K562 (cell line): Measurements from ENCODE around the gene IPO7. TPM values are rescaled to one million over a fixed set of nuclear protein-coding genes. Genes with fewer than 3 reads are reported as not detected.

Source experiments
- AFF1 ChIP-seq, 2 experiments: fragments of 450-650 bp; IDR thresholded peaks; 2 replicates each; pipeline ENCODE4 v1.6.1; 2018; ENCODE audit warnings: mild to moderate bottlenecking in 2 of 2, low read depth in 1 of 2; ENCODE audit not compliant: partially characterized antibody in 2 of 2
- CAMTA2 ChIP-seq: fragments of 250-450 bp; sonication (Bioruptor Pico); conservative IDR thresholded peaks from 2 replicates; pipeline ENCODE4 v1.5.1; 2022
- JUND ChIP-seq, 2 experiments: IDR thresholded peaks; 2 replicates in 1 of 2; 3 replicates in 1 of 2; pipeline ENCODE4 v1.6.1; 2011; ENCODE audit warnings: borderline replicate concordance in 2 of 2, low read depth in 2 of 2, low read length in 2 of 2, improper control_type of control experiment in 1 of 2, missing biosample characterization in 1 of 2, missing genetic modification characterization in 1 of 2, missing genetic modification reagents in 1 of 2
- MAZ ChIP-seq, 2 experiments: fragments of 450-650 bp in 1 of 2; sonication (generic) in 1 of 2; formaldehyde crosslinking; IDR thresholded peaks in 1 of 2; conservative IDR thresholded peaks in 1 of 2; 2 replicates each; pipeline versions ENCODE4 v1.4.0 to v1.5.0; 2020; ENCODE audit warnings: mild to moderate bottlenecking in 1 of 2, missing genetic modification reagents in 1 of 2
- MCM2 ChIP-seq: fragments of 450-650 bp; IDR thresholded peaks from 2 replicates; pipeline ENCODE4 v1.6.1; 2017; ENCODE audit warnings: low read depth, mild to moderate bottlenecking
- MCM3 ChIP-seq: fragments of 450-650 bp; IDR thresholded peaks from 2 replicates; pipeline ENCODE4 v1.6.1; 2016
- MEIS2 ChIP-seq: fragments of 450-650 bp; IDR thresholded peaks from 2 replicates; pipeline ENCODE4 v1.6.1; 2014; ENCODE audit warnings: mild to moderate bottlenecking; ENCODE audit not compliant: partially characterized antibody
- MYNN ChIP-seq, 2 experiments: sonication (generic); formaldehyde crosslinking in 1 of 2; IDR thresholded peaks; 2 replicates each; pipeline versions ENCODE4 v1.5.0 to v1.6.1; 2016 to 2020; ENCODE audit warnings: antibody characterized with exemption in 1 of 2, missing genetic modification reagents in 1 of 2
- NELFE ChIP-seq: IDR thresholded peaks from 2 replicates; pipeline ENCODE4 v1.6.1; 2011; ENCODE audit warnings: mild to moderate bottlenecking; ENCODE audit not compliant: insufficient read depth, insufficient read length
- NFATC3 ChIP-seq: fragments of 450-650 bp; IDR thresholded peaks from 2 replicates; pipeline ENCODE4 v1.6.1; 2017; ENCODE audit warnings: mild to moderate bottlenecking
- RAD51 ChIP-seq: fragments of 450-650 bp; IDR thresholded peaks from 2 replicates; pipeline ENCODE4 v1.7.1; 2016; ENCODE audit warnings: low read depth, mild to moderate bottlenecking, borderline replicate concordance
- RBFOX2 ChIP-seq: fragments of 200-400 bp; formaldehyde crosslinking; IDR thresholded peaks from 2 replicates; pipeline ENCODE4 v1.6.1; 2017; ENCODE audit warnings: low read depth, mild to moderate bottlenecking, low read length, moderate library complexity
- SMC3 ChIP-seq: conservative IDR thresholded peaks from 2 replicates; pipeline ENCODE4 v1.6.1; 2011; ENCODE audit warnings: low read depth, low read length, improper control_type of control experiment; ENCODE audit not compliant: insufficient read depth
- SNRNP70 ChIP-seq: fragments of 200-400 bp; formaldehyde crosslinking; optimal IDR thresholded peaks from 2 replicates; pipeline ENCODE3; 2017; ENCODE audit warnings: low read depth, low read length
- TAF7 ChIP-seq: fragments of 450-650 bp; IDR thresholded peaks from 2 replicates; pipeline ENCODE4 v1.6.1; 2016; ENCODE audit warnings: missing genetic modification characterization, missing compliant biosample characterization
- ZC3H11A ChIP-seq: IDR thresholded peaks from 2 replicates; pipeline ENCODE4 v1.6.1; 2012; ENCODE audit warnings: low read depth, low read length, improper control_type of control experiment
- ZKSCAN1 ChIP-seq: fragments of 150-350 bp; IDR thresholded peaks from 2 replicates; pipeline ENCODE4 v1.6.1; 2016; ENCODE audit warnings: low read depth, low read length
- polyA plus RNA-seq, 8 experiments: library from polyadenylated mRNA; depleted of rRNA in 4 of 8; stranded (reverse) in 5 of 8; unstranded in 3 of 8; fragments of >200 nt; fragmentation: Nextera tagmentation in 2 of 8; fragmentation: Illumina TruSeq in 1 of 8; extraction: Ambion mirVana in 2 of 8; extraction: Trizol in 1 of 8; gene quantifications; 2 replicates each; pipeline versions ENCODE4 v1.2.1 to v1.2.3, GENCODE V29; 2011 to 2014; ENCODE audit warnings: inconsistent platforms in 1 of 8, missing spikeins in 1 of 8
- total RNA-seq, 7 experiments: library from RNA; depleted of rRNA in 6 of 7; stranded (reverse); fragments of >200 nt in 6 of 7; fragmentation: Illumina TruSeq in 2 of 7; extraction: Trizol in 2 of 7; gene quantifications; 2 replicates each; pipeline versions ENCODE4 v1.2.1 to v1.2.3, GENCODE V29; 2011 to 2021; ENCODE audit warnings: low replicate concordance in 1 of 7
- TF ChIP-seq, protein P1 (sequence below): sonication (generic); formaldehyde crosslinking; IDR thresholded peaks from 2 replicates; pipeline ENCODE4 v1.8.1; 2023; ENCODE audit warnings: mild to moderate bottlenecking, missing genetic modification reagents
- TF ChIP-seq, protein P2 (sequence below), 2 experiments: fragments of 450-650 bp in 1 of 2; sonication (generic) in 1 of 2; formaldehyde crosslinking in 1 of 2; IDR thresholded peaks in 1 of 2; conservative IDR thresholded peaks in 1 of 2; 2 replicates each; pipeline versions ENCODE4 v1.6.1 to v1.8.1; 2016 to 2023; ENCODE audit warnings: mild to moderate bottlenecking in 2 of 2, moderate library complexity in 2 of 2, inconsistent platforms in 1 of 2, missing genetic modification reagents in 1 of 2

Gene IPO7
- total and polyA plus RNA-seq, 9 of the 15 experiments (the other 6 are each of a cell fraction or from before 2014, with no cell fraction given): 23.6 to 138 (median 110) TPM

GRCh38 chr11:9460322-9461062 is 76.0 kb downstream of the IPO7 start, which contains the start of gene ZNF143 (continued):
- TF ChIP-seq AFF1 (IDR thresholded peaks at IDR 0.05; ENCODE audit: low read depth in 1 of 2, partially characterized antibody in 2 of 2): peak; percentile 74 to 93
- no peak for TF ChIP-seq RAD51
- TF ChIP-seq MAZ (CRISPR knock-in tag; conservative IDR thresholded peaks at IDR 0.05 in 1 of 2, IDR thresholded peaks at IDR 0.05 in 1 of 2): peak; percentile 89 to 97
- TF ChIP-seq MCM3: no peak
- no peak for TF ChIP-seq SMC3
- TF ChIP-seq NFATC3: 0 out of 2 replicates have a peak, but pooled peaks have one; percentile 25
- TF ChIP-seq JUND (IDR thresholded peaks at IDR 0.05; ENCODE audit: borderline replicate concordance, low read depth, low read length): peak; percentile 58
- TF ChIP-seq JUND (tag; IDR thresholded peaks at IDR 0.05; ENCODE audit: borderline replicate concordance, low read depth, low read length): peak; percentile 62; the same call in 2 of the 3 replicates
- no peak for TF ChIP-seq MYNN (IDR thresholded peaks at IDR 0.05)
- no peak for TF ChIP-seq MYNN (CRISPR knock-in tag; IDR thresholded peaks at IDR 0.05)
- TF ChIP-seq NELFE: no peak
- TF ChIP-seq TAF7 (tag): peak; percentile 83; the same call in 1 of the 2 replicates
- peak; percentile 42 for TF ChIP-seq MEIS2
- no peak for TF ChIP-seq MCM2
- TF ChIP-seq ZKSCAN1: peak; percentile 40; the same call in 1 of the 2 replicates
- TF ChIP-seq RBFOX2: peak; percentile 81
- TF ChIP-seq, protein P1, sequence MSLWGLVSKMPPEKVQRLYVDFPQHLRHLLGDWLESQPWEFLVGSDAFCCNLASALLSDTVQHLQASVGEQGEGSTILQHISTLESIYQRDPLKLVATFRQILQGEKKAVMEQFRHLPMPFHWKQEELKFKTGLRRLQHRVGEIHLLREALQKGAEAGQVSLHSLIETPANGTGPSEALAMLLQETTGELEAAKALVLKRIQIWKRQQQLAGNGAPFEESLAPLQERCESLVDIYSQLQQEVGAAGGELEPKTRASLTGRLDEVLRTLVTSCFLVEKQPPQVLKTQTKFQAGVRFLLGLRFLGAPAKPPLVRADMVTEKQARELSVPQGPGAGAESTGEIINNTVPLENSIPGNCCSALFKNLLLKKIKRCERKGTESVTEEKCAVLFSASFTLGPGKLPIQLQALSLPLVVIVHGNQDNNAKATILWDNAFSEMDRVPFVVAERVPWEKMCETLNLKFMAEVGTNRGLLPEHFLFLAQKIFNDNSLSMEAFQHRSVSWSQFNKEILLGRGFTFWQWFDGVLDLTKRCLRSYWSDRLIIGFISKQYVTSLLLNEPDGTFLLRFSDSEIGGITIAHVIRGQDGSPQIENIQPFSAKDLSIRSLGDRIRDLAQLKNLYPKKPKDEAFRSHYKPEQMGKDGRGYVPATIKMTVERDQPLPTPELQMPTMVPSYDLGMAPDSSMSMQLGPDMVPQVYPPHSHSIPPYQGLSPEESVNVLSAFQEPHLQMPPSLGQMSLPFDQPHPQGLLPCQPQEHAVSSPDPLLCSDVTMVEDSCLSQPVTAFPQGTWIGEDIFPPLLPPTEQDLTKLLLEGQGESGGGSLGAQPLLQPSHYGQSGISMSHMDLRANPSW (CRISPR knock-in tag): peak; percentile 79; the same call in 1 of the 2 replicates
- TF ChIP-seq SNRNP70: no peak
- peak; percentile 45; the same call in 1 of the 2 replicates for TF ChIP-seq ZC3H11A
- TF ChIP-seq, protein P2, sequence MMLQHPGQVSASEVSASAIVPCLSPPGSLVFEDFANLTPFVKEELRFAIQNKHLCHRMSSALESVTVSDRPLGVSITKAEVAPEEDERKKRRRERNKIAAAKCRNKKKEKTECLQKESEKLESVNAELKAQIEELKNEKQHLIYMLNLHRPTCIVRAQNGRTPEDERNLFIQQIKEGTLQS (IDR thresholded peaks at IDR 0.05): peak; percentile 92
- TF ChIP-seq, protein P2 (CRISPR knock-in tag; conservative IDR thresholded peaks at IDR 0.05): peak; percentile 44; the same call in 1 of the 2 replicates
- TF ChIP-seq CAMTA2 (CRISPR knock-in tag): peak; percentile 83; the same call in 1 of the 2 replicates
